ENCODE measurements around the gene VMP1.

Gene VMP1

DNA sequence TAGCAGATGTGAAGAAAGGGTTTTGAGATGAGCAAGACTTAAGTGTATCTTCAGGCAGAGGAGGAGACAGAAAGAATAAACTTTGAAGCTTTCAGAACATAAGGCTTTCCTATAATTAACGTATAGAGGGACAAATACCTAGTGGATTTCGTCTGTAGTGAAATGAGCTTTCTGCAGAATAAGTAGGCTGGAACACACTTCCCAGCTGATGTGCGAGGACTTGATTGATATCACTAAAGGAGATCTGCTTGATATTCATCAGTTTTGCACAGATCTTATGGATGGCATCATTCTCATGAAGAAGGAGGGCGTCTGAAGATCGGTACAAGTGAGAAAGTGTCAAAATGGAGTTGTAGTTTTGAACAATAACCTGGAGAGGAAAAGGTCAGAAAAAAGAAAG lies 170.5 kb downstream of the VMP1 start:
- DNase-seq: no peak
- in situ Hi-C loops (cut with MboI; ENCODE audit: low pct_unique_long_range_greater_than_20kb, low sequenced_read_pairs): no loop called here

DNA sequence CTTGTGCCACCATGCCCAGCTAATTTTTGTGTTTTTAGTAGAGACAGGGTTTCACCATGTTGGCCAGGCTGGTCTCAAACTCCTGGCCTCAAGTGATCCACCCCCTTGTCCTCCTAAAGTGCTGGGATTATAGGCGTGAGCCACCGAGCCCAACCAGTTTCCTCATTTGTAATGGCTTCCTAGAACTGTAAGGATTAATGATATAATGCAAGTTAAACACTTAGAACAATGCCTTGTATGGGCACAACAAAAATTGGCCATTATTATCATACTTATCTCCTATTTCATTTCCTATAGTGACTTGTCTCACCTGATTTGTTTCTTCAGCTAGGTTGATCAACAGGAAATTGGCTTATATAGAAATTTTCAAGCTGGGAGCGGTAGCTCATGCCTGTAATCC lies 171.2 kb downstream of the VMP1 start:
- no peak for DNase-seq
- in situ Hi-C loops (cut with MboI; ENCODE audit: low pct_unique_long_range_greater_than_20kb, low sequenced_read_pairs): no loop called here

DNA sequence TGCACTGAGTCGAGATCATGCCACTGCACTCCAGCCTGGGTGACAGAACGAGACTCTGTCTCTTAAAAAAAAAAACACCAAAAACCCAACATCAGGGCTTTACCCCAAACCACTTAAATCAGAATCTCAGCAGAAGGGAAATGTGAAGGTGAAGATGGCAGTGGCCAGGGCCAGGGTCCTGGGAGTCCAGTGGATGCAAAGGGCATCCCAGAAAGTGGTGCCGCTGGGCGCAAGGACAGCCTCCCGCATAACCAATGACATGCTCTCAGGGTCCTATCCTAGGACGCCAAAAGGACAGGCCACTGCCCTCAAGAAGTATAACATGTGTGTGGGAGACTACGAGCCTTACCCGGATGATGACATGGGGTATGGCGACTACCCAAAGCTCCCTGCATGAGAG lies 177.4 kb downstream of the VMP1 start:
- no peak for DNase-seq
- in situ Hi-C loops (cut with MboI; ENCODE audit: low pct_unique_long_range_greater_than_20kb, low sequenced_read_pairs): no loop called here

DNA sequence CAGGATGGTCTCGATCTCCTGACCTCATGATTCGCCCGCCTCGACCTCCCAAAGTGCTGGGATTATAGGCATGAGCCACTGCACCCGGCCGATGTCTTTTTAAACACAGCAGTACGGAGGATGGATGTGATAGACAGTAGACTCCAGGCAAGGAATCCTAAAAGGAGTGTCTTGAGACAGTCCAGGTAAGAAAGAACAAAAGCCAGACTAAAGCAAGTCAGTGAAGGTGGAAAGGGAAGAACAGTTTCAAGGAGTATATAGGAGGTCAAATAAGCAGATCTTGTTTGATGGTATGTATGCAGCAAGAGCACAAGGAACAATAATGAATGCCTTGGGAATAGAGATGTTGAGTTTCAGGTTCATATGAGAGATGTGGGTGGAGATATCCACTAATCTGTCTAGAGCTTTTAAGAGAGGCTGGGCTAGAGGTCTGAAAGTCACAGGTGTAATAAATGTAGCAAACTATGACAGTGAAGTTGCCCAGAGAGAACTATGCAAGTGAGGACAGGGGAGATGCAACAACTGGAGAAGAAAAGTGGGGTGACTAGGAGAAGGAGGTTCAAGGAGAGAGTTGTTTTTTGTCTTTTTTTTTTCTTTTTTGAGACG lies 180.8 kb downstream of the VMP1 start:
- in situ Hi-C loops (cut with MboI; ENCODE audit: low pct_unique_long_range_greater_than_20kb, low sequenced_read_pairs): no loop called here
- no peak for DNase-seq

DNA sequence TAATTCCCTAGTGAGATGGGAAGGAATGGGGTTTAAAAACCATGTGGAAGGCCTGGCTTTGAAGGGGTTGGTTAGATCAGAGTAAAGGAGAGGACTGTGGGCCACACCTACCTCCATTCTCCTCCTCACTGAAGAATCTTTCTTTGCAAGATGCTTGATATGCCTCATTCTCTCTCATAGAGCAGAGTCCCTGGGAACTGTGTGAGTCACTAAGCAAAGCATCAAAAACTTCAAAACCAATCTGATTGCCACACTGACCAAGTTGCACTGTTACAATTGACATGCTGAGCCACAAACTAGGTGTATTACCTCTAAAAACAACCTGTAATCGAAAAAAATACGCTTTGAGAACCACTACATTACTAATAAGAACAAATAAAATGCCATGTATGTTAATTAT lies 183.3 kb downstream of the VMP1 start:
- in situ Hi-C loops (cut with MboI; ENCODE audit: low pct_unique_long_range_greater_than_20kb, low sequenced_read_pairs): no loop called here
- DNase-seq: no peak

Data from KBM-7 (cell line).